ENCODE measurements around the gene POMGNT1.

The POMGNT1 gene

DNA sequence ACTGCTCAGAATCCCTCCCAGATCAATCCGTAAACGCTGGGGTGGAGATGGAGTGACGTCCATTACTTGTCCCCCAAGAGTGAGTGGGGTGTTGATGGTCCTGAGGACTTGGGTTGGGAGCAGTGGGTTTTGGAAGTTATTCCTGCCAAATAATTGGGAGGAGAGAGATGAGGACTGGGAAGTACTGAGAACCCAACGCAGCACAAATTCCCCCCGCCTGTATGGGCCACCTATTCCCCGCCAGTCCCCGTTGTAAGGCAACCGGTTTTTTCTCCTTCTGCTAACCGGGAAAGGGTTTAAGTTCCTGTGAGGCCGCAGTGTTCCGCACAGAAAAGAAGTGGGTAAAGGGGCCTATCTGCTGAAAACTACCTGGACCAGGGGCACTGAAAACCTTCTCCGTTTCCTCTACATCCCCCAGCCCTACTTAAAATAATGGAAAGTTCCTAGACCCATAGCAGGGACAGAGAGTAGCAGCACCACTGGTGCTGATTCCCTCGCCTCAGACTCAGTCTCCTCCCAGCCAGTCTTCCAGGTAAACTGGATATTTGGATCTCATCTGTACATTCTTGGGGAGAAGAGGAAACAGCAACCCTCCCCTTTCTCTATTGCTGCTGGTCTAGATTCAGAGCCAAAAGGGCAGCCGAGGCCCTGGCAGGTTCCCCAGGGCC is 5.6 kb upstream of the POMGNT1 start:
- H3K4me3 ChIP-seq (ENCODE audit: low read depth, low read length) = no peak overlapping the region
- TF ChIP-seq POLR2A (IDR thresholded peaks at IDR 0.05; ENCODE audit: extremely low read depth, insufficient read length) (no peak), MYC (IDR thresholded peaks at IDR 0.05; ENCODE audit: low read depth, low read length) (no peak), CTCF (IDR thresholded peaks at IDR 0.05; ENCODE audit: low read depth, low read length) (no peak)
- TF ChIP-seq, protein P1, sequence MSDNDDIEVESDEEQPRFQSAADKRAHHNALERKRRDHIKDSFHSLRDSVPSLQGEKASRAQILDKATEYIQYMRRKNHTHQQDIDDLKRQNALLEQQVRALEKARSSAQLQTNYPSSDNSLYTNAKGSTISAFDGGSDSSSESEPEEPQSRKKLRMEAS (IDR thresholded peaks at IDR 0.05; ENCODE audit: low read depth, low read length) = no peak
- DNase-seq (ENCODE audit: low read depth) = no peak

- no peak for DNase-seq (ENCODE audit: low read depth)
- TF ChIP-seq MYC (IDR thresholded peaks at IDR 0.05; ENCODE audit: low read depth, low read length) = no peak
- TF ChIP-seq POLR2A (IDR thresholded peaks at IDR 0.05; ENCODE audit: extremely low read depth, insufficient read length) = no peak
- TF ChIP-seq, protein P1 (IDR thresholded peaks at IDR 0.05; ENCODE audit: low read depth, low read length) = no peak
- no peak for TF ChIP-seq CTCF (IDR thresholded peaks at IDR 0.05; ENCODE audit: low read depth, low read length)
- no peak overlapping the region for H3K4me3 ChIP-seq (ENCODE audit: low read depth, low read length)
Measured at GRCh38 chr1:46199233-46199749, 1.1 kb upstream of the POMGNT1 start.

GRCh38 chr1:46197560-46197963 is 672 bp downstream of the POMGNT1 start:
- H3K4me3 ChIP-seq (ENCODE audit: low read depth, low read length) = peak overlapping the region; percentile 91
- TF ChIP-seq CTCF (IDR thresholded peaks at IDR 0.05; ENCODE audit: low read depth, low read length) = no peak
- no peak for TF ChIP-seq POLR2A (IDR thresholded peaks at IDR 0.05; ENCODE audit: extremely low read depth, insufficient read length)
- TF ChIP-seq, protein P1 (IDR thresholded peaks at IDR 0.05; ENCODE audit: low read depth, low read length) = no peak
- no peak for TF ChIP-seq MYC (IDR thresholded peaks at IDR 0.05; ENCODE audit: low read depth, low read length)
- DNase-seq (ENCODE audit: low read depth) = no peak

- TF ChIP-seq CTCF (IDR thresholded peaks at IDR 0.05; ENCODE audit: low read depth, low read length) = no peak
- DNase-seq (ENCODE audit: low read depth) = no peak
- H3K4me3 ChIP-seq (ENCODE audit: low read depth, low read length) = no peak overlapping the region
Measured at GRCh38 chr1:46196609-46197008, 1.6 kb downstream of the POMGNT1 start.

DNA sequence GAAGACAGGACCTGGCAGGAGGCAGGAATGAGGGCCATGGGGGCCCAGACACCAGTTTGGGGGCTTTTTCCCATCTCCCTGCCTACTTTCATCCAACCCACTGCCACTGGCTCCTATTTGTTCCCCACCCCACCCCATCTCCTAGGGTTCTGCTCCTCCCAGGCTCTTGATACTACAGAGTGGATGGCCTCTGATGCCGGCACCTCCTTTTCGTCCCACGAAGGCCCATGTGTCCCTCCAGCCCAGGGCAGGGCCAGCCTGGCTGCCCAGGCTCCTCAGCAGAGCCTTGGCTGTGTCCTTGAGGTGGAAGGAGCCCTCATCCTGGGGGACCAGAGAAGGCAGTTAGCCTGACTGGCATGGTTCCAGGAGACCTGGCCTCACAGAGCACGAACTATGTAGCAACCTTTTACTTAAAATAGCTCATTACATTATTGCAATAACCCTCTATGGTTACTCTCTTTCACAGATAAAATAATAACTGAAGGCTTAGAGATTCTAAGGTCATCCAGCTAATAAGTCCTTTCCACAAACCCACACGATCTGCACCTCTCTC is 3.5 kb downstream of the POMGNT1 start:
- DNase-seq (ENCODE audit: low read depth) = peak; percentile 32
- TF ChIP-seq MYC (IDR thresholded peaks at IDR 0.05; ENCODE audit: low read depth, low read length) (no peak), POLR2A (IDR thresholded peaks at IDR 0.05; ENCODE audit: extremely low read depth, insufficient read length) (no peak), CTCF (IDR thresholded peaks at IDR 0.05; ENCODE audit: low read depth, low read length) (no peak)
- TF ChIP-seq, protein P1 (IDR thresholded peaks at IDR 0.05; ENCODE audit: low read depth, low read length) = no peak
- H3K4me3 ChIP-seq (ENCODE audit: low read depth, low read length) = no peak overlapping the region
